Activated CD8-positive, alpha-beta memory T cell treated with anti-CD3 and anti-CD28 coated beads for 24 hours (primary cell): ENCODE results near the gene ZNF763.
"Not testable (repeated sequence)": the region's sequence is repeated elsewhere in the genome, so short reads cannot be mapped to it uniquely, and the experiment has no call there.

Source experiments
- DNase-seq: peaks from one replicate; pipeline ENCODE4 v3.0.0-alpha.2; 2020

Gene ZNF763

DNA sequence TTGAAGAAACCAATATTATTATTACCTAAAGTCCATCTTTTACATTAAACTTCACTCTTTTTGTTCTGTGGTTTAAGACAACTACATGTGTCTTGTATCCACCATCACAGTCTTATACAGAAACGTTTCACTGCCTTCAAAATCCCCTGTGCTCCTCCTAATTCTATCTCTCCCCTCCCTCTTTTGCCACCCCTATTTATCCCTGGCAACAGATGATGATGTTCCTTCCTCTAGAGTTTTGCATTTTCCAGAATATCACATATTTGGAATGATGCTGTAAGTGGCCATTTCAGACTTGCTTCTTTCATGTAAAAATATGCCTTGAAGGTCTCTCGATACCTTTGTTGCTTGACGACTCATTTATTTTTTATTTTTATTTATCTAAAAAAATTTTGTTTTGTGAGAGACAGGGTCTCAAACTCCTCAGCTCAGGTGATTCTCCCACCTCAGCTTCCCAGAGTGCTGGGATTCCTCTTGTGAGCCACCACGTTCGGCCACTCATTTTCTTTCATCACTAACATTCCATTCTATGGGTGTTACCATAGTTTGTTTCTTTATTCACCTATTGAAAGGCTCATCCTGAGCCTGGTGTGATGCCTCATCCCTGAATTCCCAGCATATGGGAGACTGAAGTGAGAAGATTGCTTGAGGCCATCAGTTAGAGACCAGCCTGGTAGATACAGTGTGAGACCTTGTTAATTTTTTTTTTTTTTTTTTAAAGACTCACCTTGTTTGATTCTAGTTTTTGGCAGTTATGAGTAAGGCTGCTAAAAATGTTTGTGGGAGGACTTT is 8.4 kb downstream of the ZNF763 start:
- DNase-seq, result no peak

DNA sequence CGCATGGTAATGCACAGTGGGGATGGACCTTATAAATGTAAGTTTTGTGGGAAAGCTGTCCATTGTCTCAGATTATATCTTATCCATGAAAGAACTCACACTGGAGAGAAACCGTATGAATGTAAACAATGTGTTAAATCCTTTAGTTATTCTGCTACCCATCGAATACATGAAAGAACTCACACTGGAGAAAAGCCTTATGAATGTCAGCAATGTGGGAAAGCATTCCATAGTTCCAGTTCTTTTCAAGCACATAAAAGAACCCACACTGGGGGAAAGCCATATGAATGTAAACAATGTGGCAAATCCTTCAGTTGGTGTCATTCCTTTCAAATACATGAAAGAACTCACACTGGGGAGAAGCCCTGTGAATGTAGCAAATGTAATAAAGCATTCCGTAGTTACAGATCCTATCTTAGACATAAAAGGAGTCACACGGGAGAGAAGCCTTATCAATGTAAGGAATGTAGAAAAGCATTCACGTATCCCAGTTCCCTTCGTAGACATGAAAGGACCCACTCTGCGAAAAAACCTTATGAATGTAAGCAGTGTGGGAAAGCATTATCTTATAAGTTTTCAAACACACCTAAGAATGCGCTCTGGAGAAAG is 13.8 kb downstream of the ZNF763 start:
- no peak for DNase-seq

DNA sequence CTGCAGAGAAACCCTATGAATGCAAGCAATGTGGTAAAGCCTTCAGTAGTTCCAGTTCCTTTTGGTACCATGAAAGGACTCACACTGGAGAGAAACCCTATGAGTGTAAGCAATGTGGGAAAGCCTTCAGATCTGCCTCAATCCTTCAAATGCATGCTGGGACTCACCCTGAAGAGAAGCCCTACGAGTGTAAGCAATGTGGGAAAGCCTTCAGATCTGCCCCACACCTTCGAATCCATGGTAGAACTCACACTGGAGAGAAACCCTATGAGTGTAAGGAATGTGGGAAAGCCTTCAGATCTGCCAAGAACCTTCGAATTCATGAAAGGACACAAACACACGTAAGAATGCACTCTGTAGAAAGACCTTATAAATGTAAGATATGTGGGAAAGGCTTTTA is 14.7 kb downstream of the ZNF763 start:
- no peak for DNase-seq

- no peak for DNase-seq
These were observed 17.7 kb downstream of the ZNF763 start for GRCh38 chr19:11982526-11982925.

DNA sequence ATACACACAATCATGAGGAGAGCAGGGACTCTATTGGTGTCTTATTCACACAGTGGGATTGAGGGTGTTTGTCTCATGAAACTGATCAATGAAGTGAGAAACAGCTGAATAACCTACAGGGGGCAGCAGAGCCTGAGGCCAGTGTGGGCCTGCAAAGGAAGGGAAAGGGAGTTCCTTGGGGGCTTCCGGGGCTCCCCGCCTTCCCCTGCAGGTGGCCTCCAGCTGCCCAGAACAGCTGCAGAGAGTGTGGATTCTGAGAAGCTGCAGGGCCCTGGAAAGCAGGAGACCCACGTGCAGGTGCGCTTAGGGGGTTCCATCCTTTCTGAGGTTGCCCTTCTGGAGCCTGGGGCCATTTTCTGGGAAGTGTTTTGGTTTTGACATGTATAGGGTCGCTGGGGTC is 20.1 kb downstream of the ZNF763 start:
- no peak for DNase-seq

DNA sequence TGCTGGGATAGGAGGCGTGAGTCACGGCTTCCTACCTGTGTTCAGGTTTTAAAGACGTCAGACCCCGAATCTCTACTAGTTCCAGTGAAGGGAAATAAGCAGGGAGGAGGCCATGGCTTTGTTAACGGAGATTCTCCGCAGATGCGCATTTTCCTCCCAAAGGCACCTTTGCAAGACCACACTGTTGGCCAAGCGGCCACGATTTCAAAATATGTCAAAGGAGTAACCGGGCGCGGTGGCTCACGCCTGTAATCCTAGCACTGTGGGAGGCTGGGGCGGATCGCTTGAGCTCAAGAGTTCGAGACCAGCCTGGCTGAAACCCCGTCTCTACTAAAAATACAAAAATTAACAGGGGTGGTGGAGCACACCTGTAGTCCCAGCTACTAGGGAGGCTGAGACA is 21.9 kb downstream of the ZNF763 start:
- DNase-seq, result no peak

GRCh38 chr19:11987405-11988281 is 22.8 kb downstream of the ZNF763 start:
- peak; percentile 95 for DNase-seq

GRCh38 chr19:11989112-11989456 is 24.2 kb downstream of the ZNF763 start:
- no peak for DNase-seq

DNA sequence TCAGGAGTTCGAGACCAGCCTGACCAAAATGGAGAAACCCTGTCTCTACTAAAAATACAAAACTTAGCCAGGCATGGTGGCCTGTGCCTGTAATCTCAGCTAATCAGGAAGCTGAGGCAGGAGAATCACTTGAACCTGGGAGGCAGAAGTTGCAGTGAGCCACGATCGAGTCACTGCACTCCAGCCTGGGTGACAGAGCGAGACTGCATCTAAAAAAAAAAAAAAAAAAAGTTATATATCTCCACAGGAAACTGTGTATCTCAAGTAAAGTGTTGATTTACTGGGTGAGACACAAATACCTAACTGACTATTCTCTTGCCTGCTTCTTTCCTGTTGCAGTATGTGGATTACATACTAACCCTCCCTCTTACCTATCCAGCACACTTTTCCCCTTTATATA is 27.1 kb downstream of the ZNF763 start:
- DNase-seq, result not testable (repeated sequence)

DNA sequence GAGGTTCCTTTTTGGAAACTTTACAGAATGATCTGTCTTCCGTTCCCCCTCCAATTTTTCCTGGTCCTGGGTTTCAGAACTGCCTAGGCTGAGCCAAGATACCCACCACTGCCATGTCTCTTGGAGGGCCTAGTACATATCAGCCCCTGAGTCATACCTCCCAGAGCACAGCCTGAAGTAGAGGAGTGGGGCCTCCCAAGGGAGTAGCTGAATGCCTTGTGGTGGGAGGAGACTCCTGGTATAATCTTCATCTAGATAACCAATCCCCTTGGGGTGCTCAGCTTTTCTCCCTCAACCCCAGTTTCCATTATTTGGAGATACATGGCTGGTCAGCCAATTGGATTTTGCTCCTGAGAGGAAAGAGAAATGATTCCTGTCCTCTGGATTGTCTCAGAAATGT is 30.3 kb downstream of the ZNF763 start:
- no peak for DNase-seq

DNA sequence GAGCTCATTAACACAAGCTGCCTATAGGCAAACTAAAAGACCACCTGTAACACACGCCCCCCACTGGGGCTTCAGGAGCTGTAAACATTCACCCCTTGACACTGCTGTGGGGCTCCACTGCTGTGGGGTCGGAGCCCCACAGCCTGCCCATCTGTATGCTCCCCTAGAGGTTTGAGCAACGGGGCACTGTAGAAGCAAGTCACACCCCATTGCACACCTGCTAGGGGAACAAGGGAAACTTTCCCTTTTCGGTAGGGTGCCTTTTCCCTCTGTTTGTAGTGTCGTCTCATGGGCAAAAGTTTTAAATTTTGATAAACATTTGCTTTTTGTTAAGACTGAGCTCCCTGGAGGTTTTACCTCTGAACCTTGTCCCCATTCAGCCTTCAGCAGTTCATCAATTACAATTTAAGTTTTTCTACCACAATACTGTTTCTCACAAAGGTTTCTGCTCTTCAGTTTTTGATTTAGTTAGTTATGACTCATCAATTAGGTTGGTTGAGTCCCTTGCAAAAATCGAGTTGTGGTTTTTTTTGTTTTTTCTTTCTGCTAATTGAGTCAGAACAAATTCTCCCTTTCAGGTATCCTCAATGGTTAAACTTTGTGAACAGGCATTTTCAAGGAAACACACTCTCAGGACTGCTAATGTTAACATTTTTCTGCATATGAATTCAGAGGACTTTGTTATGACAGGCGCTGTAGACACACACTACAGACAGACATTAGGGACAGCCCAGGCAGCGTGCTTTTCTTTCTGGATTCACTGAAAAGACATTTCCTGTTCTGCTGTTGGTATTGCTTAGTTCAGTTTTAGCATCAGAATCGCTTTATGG is 35.5 kb downstream of the ZNF763 start:
- DNase-seq, result no peak

DNA sequence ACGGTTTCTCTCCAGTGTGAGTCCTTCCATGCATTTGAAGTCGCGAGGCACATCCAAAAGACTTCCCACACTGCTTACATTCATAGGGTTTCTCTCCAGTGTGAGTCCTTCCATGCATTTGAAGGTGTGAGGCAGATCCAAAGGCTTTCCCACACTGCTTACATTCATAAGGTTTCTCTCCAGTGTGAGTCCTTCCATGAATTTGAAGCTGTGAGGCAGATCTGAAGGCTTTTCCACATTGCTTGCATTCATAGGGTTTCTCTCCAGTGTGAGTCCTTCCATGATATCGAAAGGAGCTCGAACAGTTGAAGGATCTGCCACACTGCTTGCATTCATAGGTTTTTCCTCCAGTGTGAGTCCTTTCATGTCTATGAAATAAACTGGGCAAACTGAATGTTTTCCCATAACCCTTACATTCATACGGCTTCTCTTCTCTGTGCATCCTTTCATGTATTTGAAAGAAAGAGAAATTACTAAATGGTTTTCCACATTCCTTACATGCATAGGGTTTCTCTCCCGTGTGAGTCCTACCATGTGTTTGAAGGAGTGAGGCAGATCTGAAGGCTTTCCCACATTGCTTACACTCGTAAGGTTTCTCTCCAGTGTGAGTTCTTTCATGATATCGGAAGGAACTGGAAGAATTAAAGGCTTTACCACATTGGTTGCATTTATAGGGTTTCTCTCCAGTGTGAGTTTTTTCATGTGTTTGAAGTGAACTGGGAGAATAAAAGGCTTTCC is 50.3 kb downstream of the ZNF763 start:
- no peak for DNase-seq

GRCh38 chr19:12015753-12016116 is 50.9 kb downstream of the ZNF763 start:
- no peak for DNase-seq
